UCSD-AML1 (cell line): ENCODE results near the gene ZNF280D.
"Not testable (repeated sequence)": the region's sequence is repeated elsewhere in the genome, so short reads cannot be mapped to it uniquely, and the experiment has no call there.

Experiments used
- DNase-seq: peaks from one replicate; lab custom pipeline; 2025; ENCODE audit not compliant: unreplicated experiment; lab: John Stamatoyannopoulos, UW

The ZNF280D gene

GRCh38 chr15:56718560-56718959 is 14.7 kb downstream of the ZNF280D start:
- DNase-seq, result no peak

DNA sequence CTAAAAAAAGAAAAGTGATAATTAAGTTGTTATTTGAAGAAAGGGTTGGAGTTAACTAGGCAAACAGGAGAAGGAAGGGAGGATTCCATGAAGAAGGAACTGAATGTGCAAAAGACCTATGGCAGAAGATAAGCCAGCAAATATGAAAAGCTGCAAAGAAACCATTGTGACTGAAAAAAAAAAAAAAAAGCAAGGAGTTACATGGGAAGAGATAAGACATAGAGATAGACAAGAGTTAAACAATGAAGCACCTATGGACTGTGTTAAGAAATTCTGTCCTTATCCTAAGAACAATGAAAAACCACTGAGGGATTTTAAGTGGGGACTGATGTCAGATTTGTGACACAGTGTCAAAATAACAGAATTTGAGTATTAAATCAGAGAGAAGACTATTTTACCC is 17.0 kb downstream of the ZNF280D start:
- DNase-seq, result no peak

DNA sequence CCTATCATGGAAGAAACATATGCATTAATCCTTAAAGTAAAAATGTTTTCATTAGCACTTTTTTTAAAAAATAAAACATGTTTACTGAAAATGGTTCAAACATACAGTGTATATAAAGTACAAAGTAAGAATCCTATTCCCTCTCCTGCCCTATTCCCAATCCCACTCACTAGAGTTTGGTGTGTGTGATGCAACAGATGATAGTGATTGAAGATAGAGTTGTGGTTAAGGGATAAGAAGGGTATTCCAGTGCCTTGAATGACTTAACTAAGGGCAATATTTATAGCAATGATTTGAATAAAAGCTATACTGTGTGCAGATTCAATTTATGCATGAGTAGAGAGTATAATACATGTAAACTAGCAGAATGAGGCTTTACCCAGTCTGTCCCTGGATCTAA is 18.1 kb downstream of the ZNF280D start:
- DNase-seq, result no peak

- not testable (repeated sequence) for DNase-seq
Observed at GRCh38 chr15:56709502-56709901, 23.8 kb downstream of the ZNF280D start.

GRCh38 chr15:56699743-56700142 is 33.6 kb downstream of the ZNF280D start:
- DNase-seq, result no peak

DNA sequence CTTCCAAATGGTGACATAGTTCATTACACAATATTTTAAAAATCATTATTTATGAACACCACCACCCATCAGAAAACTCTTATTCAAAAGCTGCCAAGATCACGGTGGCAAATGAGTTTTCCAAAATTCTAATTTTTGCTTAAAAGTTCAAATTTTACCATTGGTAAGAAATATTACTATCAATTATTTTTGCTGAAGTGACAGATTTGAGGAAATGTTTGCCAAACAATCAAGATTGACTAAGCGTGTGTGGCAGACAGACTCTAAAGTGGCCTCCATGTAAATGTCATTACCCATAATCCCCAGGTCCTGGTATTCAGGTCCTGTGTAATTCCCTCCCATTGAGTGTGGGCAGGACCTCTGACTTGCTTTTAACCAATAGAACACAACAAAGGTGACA is 35.0 kb downstream of the ZNF280D start:
- no peak for DNase-seq

GRCh38 chr15:56693761-56694160 is 39.5 kb downstream of the ZNF280D start:
- no peak for DNase-seq

DNA sequence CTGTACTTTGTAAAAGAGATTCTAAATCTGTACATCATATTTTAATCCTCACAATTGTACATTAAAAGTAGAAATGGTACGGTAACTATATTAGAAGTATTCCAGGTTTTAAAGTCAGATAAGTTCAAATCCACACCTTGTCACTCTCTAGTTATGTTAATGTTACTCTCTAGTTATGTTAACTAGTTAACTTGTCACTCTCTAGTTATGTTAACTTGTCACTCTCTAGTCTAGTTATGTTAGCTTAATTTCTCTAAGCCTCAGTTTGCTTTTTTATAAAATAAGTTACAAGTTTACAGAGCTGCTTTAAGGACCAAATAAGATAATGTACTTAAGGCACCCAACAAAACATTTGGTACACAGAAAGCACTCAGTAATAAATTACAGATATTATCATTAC is 42.6 kb downstream of the ZNF280D start:
- no peak for DNase-seq

GRCh38 chr15:56683908-56684307 is 49.4 kb downstream of the ZNF280D start:
- DNase-seq, result no peak

DNA sequence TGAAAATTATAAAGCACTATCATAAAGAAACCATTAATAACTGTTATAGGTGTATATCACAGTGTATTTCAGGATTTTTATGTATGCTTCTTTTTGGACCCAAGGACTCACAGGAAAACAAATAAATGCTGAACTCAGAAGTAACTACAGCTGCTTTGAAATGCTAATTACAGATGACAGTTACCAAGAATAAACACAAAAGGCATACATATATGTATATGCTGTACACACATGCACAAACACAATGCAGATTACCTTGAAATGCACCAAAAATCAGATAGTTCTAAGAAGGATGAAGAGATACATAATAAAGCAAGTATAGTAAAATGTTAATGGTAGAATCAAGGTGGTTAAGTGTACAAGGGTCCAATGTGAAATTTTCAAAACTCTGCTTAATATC is 52.2 kb downstream of the ZNF280D start:
- no peak for DNase-seq

- no peak for DNase-seq
Observed at GRCh38 chr15:56679225-56679624, 54.1 kb downstream of the ZNF280D start.

DNA sequence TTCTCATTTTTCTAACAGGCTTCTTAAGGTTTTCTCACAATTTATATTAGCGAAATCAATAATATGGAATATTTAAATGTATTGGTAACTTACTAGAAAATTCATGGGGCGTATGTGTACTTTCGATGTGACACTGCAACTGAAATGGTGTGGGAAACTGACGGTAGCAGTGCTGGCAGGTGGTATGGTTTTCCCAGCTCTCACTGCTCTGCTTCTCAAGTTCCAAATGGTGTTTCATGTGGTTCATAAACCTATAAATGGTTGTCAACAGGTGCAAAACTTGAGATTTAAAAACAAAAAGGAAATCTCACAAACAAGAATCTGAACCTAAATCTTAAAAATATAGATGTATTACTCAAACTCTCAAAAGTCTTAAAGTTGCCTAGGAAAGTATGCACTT is 54.7 kb downstream of the ZNF280D start:
- no peak for DNase-seq

- no peak for DNase-seq
Observed at GRCh38 chr15:56677271-56677670, 56.0 kb downstream of the ZNF280D start.

DNA sequence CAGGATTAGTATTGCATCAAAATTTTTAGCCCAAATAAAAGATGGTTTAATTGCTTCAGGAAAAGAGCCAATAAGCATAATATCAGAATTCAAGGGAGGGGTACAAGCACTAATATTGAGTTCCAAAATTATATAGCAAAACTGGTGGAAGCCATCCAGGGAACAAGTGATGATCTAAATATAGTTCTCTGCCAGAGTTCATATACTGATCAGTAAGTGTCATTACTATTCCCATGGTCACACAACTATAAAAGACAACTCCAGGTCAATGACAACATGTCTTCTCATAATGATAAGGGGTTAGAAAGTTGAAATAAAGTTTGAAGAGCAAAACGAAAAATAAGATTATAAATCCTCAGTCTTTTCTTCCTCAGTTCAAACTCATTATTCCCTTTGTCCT is 57.4 kb downstream of the ZNF280D start:
- DNase-seq, result no peak

GRCh38 chr15:56674857-56675256 is 58.5 kb downstream of the ZNF280D start:
- DNase-seq, result no peak

GRCh38 chr15:56672721-56673120 is 60.6 kb downstream of the ZNF280D start:
- DNase-seq, result no peak

DNA sequence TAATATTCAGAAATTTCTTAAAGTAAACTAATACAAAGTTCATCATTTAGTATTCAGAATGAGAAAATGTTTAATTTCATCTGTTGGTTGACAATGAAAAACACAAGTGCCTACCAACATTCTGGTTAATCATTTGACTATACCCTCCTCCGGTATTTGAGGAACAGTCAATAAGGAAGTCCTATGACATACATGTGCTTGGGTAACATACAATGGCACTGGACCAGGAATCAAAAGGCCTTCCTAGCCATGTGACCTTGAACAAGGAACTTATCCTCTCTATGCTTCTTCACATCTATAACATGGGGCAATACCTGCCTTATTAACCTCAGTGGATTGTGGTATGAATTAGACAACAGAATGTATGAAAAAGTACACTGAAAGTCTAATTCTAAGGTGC is 65.8 kb downstream of the ZNF280D start:
- no peak for DNase-seq

GRCh38 chr15:56660943-56661342 is 72.4 kb downstream of the ZNF280D start:
- no peak for DNase-seq

- DNase-seq, result no peak
Observed at GRCh38 chr15:56659197-56659596, 74.1 kb downstream of the ZNF280D start.

GRCh38 chr15:56654624-56655023 is 78.7 kb downstream of the ZNF280D start:
- DNase-seq, result no peak

DNA sequence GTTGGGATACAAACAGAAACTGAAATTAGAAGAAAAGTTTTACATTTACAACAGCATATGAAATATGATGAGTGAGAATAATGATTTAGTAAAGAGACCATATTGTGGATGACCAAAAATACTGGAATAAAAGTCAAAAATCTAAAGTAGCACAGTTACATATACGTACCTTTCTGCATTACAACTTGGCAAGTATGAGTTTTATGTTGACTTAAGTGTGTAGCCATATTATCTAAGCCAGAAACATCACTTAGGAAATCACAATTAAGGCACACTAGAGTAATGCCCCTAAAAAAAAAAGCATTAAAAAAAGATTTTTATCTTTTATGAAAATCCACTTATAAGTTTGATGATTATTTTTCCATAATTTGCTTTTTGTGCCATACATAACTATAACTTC is 79.1 kb downstream of the ZNF280D start:
- DNase-seq, result no peak

- no peak for DNase-seq
Observed at GRCh38 chr15:56653787-56654186, 79.5 kb downstream of the ZNF280D start.

DNA sequence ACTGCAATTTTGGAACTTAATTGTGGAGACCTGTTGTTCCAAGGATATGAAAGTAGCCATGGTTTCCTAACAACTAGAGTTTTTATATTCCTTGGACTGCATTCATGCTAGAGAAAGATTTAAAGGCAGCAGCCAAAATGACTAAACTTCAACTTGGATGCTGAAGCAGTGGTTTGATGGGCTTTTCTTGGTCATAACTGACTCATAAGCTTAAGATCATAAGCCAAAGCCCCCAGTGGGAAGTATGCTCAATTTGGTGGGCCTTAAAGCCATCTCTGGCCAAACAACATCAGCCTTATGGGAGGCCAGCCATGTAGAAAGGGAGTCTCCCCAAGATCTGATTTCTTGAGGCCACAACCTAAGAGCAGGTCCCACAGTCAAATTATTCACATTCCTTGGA is 80.2 kb downstream of the ZNF280D start:
- no peak for DNase-seq

DNA sequence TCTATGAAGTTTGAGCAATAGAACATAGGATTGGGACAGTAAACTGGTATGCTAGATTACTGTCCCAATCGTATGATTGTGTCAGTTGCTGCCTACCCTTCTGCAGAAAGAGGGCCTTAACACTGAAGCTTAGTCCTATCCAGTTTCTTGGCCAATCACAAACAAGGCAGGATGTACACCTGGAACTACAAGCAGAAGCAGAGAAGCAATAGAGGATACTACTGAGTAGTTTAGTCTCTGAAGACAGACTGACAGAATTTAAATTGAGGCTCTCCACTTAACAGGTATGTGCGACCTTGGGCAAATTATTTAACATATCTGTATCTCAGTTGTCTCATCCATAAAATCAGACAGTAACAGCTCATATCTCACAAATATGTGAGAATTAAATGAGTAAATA is 85.0 kb downstream of the ZNF280D start:
- DNase-seq, result no peak
